HepG2 (cell line): ENCODE measurements around the gene FOXG1. TPM values are rescaled to one million over a fixed set of nuclear protein-coding genes. Genes with fewer than 3 reads are reported as not detected.
A peak's percentile ranks its signal among the peaks of the same experiment; 100 is the strongest.

Source experiments
- ATAC-seq: fragments of 200-7000 bp; cut with Tn5 transposase; 3 replicates; pipeline ENCODE4 v1.9.1; 2020; ENCODE audit warnings: mild to moderate bottlenecking, moderate library complexity
- BruUV-seq: library from RNA; stranded (reverse); fragments of 400-500 nt; replicated peaks from 2 replicates; lab custom pipeline; 2021; lab: Mats Ljungman, UMichigan
- CTCF ChIA-PET: fragments of 300-600 bp; formaldehyde crosslinking; extraction: SDS; loops from one replicate; lab custom pipeline; 2021; ENCODE audit warnings: low total read pairs, inconsistent platforms, low intra/inter-chr PET ratio; lab: Yijun Ruan, JAX
- POLR2A ChIA-PET: fragments of 350-600 bp; sonication (Branson Sonifier 250); formaldehyde crosslinking; loops from one replicate; lab custom pipeline; 2020; ENCODE audit warnings: antibody characterized with exemption, inconsistent platforms; lab: Yijun Ruan, JAX
- DNase-seq: peaks from one replicate; pipeline ENCODE4 v3.0.0-alpha.2; 2015; ENCODE audit warnings: low spot score
- FAIRE-seq: peaks from 3 replicates; lab custom pipeline; 2011; peaks lifted over from hg19 to GRCh38; lab: Jason Lieb, UNC
- H2AFZ ChIP-seq: one replicate; pipeline ENCODE4 v1.6.1; 2011; ENCODE audit warnings: low read length, inconsistent platforms
- H3K27ac ChIP-seq: fragments of 300-600 bp; 3 replicates; pipeline ENCODE4 v1.8.0; 2011; ENCODE audit warnings: mixed run types, mild to moderate bottlenecking, mixed read lengths, low read length, inconsistent platforms; ENCODE audit not compliant: insufficient read depth; ENCODE audit errors: extremely low read length
- H3K27me3 ChIP-seq, 2 experiments: fragments of 200-600 bp in 1 of 2; 2 replicates in 1 of 2; 3 replicates in 1 of 2; pipeline versions ENCODE4 v1.6.0 to v1.8.0; 2011; ENCODE audit warnings: low read length in 2 of 2, mild to moderate bottlenecking in 2 of 2, moderate library complexity in 2 of 2, inconsistent platforms in 1 of 2; ENCODE audit not compliant: insufficient read depth in 2 of 2, control insufficient read depth in 1 of 2
- H3K36me3 ChIP-seq, 2 experiments: fragments of 200-600 bp in 1 of 2; replicated peaks in 1 of 2; 2 replicates in 1 of 2; 3 replicates in 1 of 2; pipeline versions ENCODE4 v1.5.1 to v1.8.0; 2011; ENCODE audit warnings: low read length in 2 of 2, inconsistent platforms in 1 of 2; ENCODE audit not compliant: insufficient read depth in 2 of 2, control insufficient read depth in 1 of 2
- H3K4me1 ChIP-seq: 2 replicates; pipeline ENCODE4 v1.5.1; 2012; ENCODE audit warnings: low read length, inconsistent platforms; ENCODE audit not compliant: insufficient read depth
- H3K4me2 ChIP-seq: 2 replicates; pipeline ENCODE4 v1.6.0; 2011; ENCODE audit warnings: low read depth, low read length, inconsistent platforms
- H3K4me3 ChIP-seq, 3 experiments: fragments of 200-600 bp in 1 of 3; sonication (generic), shearing (Covaris generic) in 1 of 3; replicated peaks in 1 of 3; 2 replicates each; pipeline ENCODE4 v1.5.1; 2011 to 2016; ENCODE audit warnings: low read length in 3 of 3, inconsistent platforms in 2 of 3, low read depth in 2 of 3, mild to moderate bottlenecking in 2 of 3, control low read depth in 1 of 3, mixed read lengths in 1 of 3; ENCODE audit not compliant: insufficient read depth in 1 of 3
- H3K79me2 ChIP-seq: one replicate; pipeline ENCODE4 v1.6.1; 2011; ENCODE audit warnings: low read length, inconsistent platforms; ENCODE audit not compliant: insufficient read depth
- H3K9ac ChIP-seq: 2 replicates; pipeline ENCODE4 v1.6.0; 2011; ENCODE audit warnings: mild to moderate bottlenecking, low read depth, low read length, inconsistent platforms; ENCODE audit not compliant: insufficient read depth
- H3K9me3 ChIP-seq: 2 replicates; pipeline ENCODE4 v1.5.1; 2012; ENCODE audit warnings: mild to moderate bottlenecking, low read length
- H4K20me1 ChIP-seq: 2 replicates; pipeline ENCODE4 v1.6.0; 2011; ENCODE audit warnings: inconsistent platforms, mild to moderate bottlenecking, low read length, moderate library complexity; ENCODE audit not compliant: insufficient read depth
- MLLT10 ChIP-seq: sonication (generic); formaldehyde crosslinking; IDR thresholded peaks from 2 replicates; pipeline ENCODE4 v1.4.0; 2020; ENCODE audit warnings: missing genetic modification reagents
- PTBP1 ChIP-seq: fragments of 200-400 bp; formaldehyde crosslinking; IDR thresholded peaks from 2 replicates; pipeline ENCODE4 v1.6.1; 2018; ENCODE audit warnings: low read length, low read depth; ENCODE audit not compliant: poor library complexity, severe bottlenecking
- STAG1 ChIP-seq: sonication (generic); formaldehyde crosslinking; IDR thresholded peaks from 2 replicates; pipeline ENCODE4 v1.4.0; 2020; ENCODE audit warnings: missing genetic modification reagents
- ZNF414 ChIP-seq: sonication (generic); formaldehyde crosslinking; IDR thresholded peaks from 2 replicates; pipeline ENCODE4 v1.5.0; 2020; ENCODE audit warnings: missing genetic modification reagents
- ZNF75D ChIP-seq: sonication (generic); formaldehyde crosslinking; IDR thresholded peaks from 2 replicates; pipeline ENCODE4 v1.8.1; 2023; ENCODE audit warnings: missing genetic modification reagents, mild to moderate bottlenecking, borderline replicate concordance
- WGBS: methylation state at CpG from one replicate; pipeline ENCODE4 v1.1.6; 2017; ENCODE audit warnings: low lambda C conversion rate; 5-methylcytosine and 5-hydroxymethylcytosine counted together
- in situ Hi-C: cut with HindIII; loops from 2 replicates; pipeline ENCODE4 v1.10.0; 2017; ENCODE audit warnings: low pct_unique_long_range_greater_than_20kb; ENCODE audit not compliant: extremely low pct_ligation_motif_present
- intact Hi-C: fragments of 100-400 bp; cut with micrococcal nuclease; formaldehyde crosslinking; loops from one replicate; pipeline ENCODE4 v1.10.0; 2022; ENCODE audit not compliant: unreplicated experiment
- polyA plus RNA-seq, 8 experiments: library from polyadenylated mRNA; depleted of rRNA in 3 of 8; stranded (reverse) in 7 of 8; unstranded in 1 of 8; fragments of >200 nt; fragmentation: Illumina TruSeq in 4 of 8; extraction: Trizol in 4 of 8; gene quantifications; 2 replicates each; pipeline versions ENCODE4 v1.2.1 to v1.2.3, GENCODE V29; 2011 to 2016; ENCODE audit warnings: low read depth in 4 of 8, missing spikeins in 1 of 8, mixed read lengths in 1 of 8; ENCODE audit not compliant: insufficient read depth in 1 of 8
- total RNA-seq, 5 experiments: library from RNA; depleted of rRNA; stranded (reverse); fragments of >200 nt; fragmentation: Illumina TruSeq; extraction: Trizol; gene quantifications; 2 replicates each; pipeline ENCODE4 v1.2.3, GENCODE V29; 2016; ENCODE audit warnings: low read depth in 1 of 5

FOXG1 gene
- total and polyA plus RNA-seq, 2 of the 13 experiments (the other 11 are each of a cell fraction or from before 2014, with no cell fraction given), result not detected

GRCh38 chr14:28773861-28774691 lies 7.5 kb downstream of the FOXG1 start (continued):
- TF ChIP-seq ZNF414 (0 out of 2 replicates have a peak, but pooled peaks have one; percentile 24), STAG1 (CRISPR knock-in tag) (peak; percentile 27; the same call in 1 of the 2 replicates), MLLT10 (no peak)

- Histone ChIP-seq H3K27ac (no peak overlapping the region), H3K9ac (no peak overlapping the region), H3K36me3 (no peaks in the 10 kb centered on the region), H3K4me1 (no peaks in the 10 kb centered on the region), H2AFZ (no peak overlapping the region), H3K4me3 (no peak overlapping the region), H3K79me2 (no peaks in the 10 kb centered on the region), H3K27me3 (peaks cover 0 to 28% of the 10 kb centered on the region in 2 experiments; a peak in 3 of 5 replicates), H3K9me3 (no peaks in the 10 kb centered on the region), H3K4me2 (no peak overlapping the region), H4K20me1 (no peaks in the 10 kb centered on the region)
- BruUV-seq, result no TSS peak
- ChIA-PET CTCF (no interaction called here), POLR2A (no interaction called here)
- peak; percentile 41 for ATAC-seq
- intact Hi-C loops (no loop called here), in situ Hi-C loops (no loop called here)
- 22% methylated on average over 29 of the region's 29 CpGs for WGBS
- TF ChIP-seq ZNF75D (CRISPR knock-in tag) (no peak), PTBP1 (no peak)
- no peak for FAIRE-seq
- no peak for DNase-seq
These were observed 8.5 kb downstream of the FOXG1 start for GRCh38 chr14:28774764-28775735.
